SK-N-SH (cell line): ENCODE measurements around the gene CLCN2. TPM values are rescaled to one million over a fixed set of nuclear protein-coding genes. Genes with fewer than 3 reads are reported as not detected.

Source experiments
- CTCF ChIA-PET: fragments of 300-600, 350-600 bp; formaldehyde crosslinking; extraction: SDS; loops from one replicate; lab custom pipeline; 2021; lab: Yijun Ruan, JAX
- POLR2A ChIA-PET: fragments of 350-600 bp; sonication (Branson Sonifier 250); formaldehyde crosslinking; extraction: SDS; loops from one replicate; lab custom pipeline; 2020; ENCODE audit warnings: antibody characterized with exemption, inconsistent platforms; lab: Yijun Ruan, JAX
- DNase-seq: peaks from one replicate; pipeline ENCODE4 v3.0.0; 2012
- H2AFZ ChIP-seq: fragments of 200-600 bp; sonication (generic); 2 replicates; pipeline ENCODE4 v1.8.1; 2016; ENCODE audit warnings: antibody characterized with exemption, mild to moderate bottlenecking, low read depth
- H3F3A ChIP-seq: fragments of 200-600 bp; sonication (generic); replicated peaks from 2 replicates; pipeline ENCODE3; 2016; ENCODE audit warnings: antibody characterized with exemption, mild to moderate bottlenecking; ENCODE audit not compliant: insufficient read depth
- H3K27ac ChIP-seq, 2 experiments: fragments of 200-500 bp in 1 of 2; fragments of 200-600 bp in 1 of 2; sonication (Bioruptor generic) in 1 of 2; sonication (generic), shearing (Covaris generic) in 1 of 2; 2 replicates each; pipeline versions ENCODE4 v1.5.1 to v1.6.1; 2014 to 2016; ENCODE audit warnings: low read depth in 2 of 2, inconsistent platforms in 1 of 2, low read length in 1 of 2, mild to moderate bottlenecking in 1 of 2, mixed read lengths in 1 of 2
- H3K27me3 ChIP-seq: fragments of 200-600 bp; sonication (generic), shearing (Covaris generic); 2 replicates; pipeline ENCODE4 v1.6.1; 2016; ENCODE audit warnings: mixed run types; ENCODE audit not compliant: insufficient read depth
- H3K36me3 ChIP-seq, 2 experiments: fragments of 200-500 bp in 1 of 2; fragments of 200-600 bp in 1 of 2; sonication (Bioruptor generic) in 1 of 2; sonication (generic) in 1 of 2; replicated peaks in 1 of 2; 2 replicates each; pipeline versions ENCODE3 to v1.5.1; 2014 to 2016; ENCODE audit warnings: low read length in 1 of 2, mild to moderate bottlenecking in 1 of 2; ENCODE audit not compliant: insufficient read depth in 2 of 2, control insufficient read depth in 1 of 2
- H3K4me1 ChIP-seq, 2 experiments: fragments of 200-500 bp in 1 of 2; fragments of 200-600 bp in 1 of 2; sonication (Bioruptor generic) in 1 of 2; sonication (generic), shearing (Covaris generic) in 1 of 2; 2 replicates each; pipeline versions ENCODE4 v1.5.1 to v1.6.1; 2014 to 2016; ENCODE audit warnings: low read depth in 1 of 2, low read length in 1 of 2, mixed run types in 1 of 2; ENCODE audit not compliant: insufficient read depth in 2 of 2, control insufficient read depth in 1 of 2
- H3K4me2 ChIP-seq: fragments of 200-600 bp; sonication (generic), shearing (Covaris generic); 2 replicates; pipeline ENCODE4 v1.6.1; 2017; ENCODE audit warnings: mixed run types
- H3K4me3 ChIP-seq, 2 experiments: fragments of 200-500 bp in 1 of 2; fragments of 200-600 bp in 1 of 2; sonication (Bioruptor generic) in 1 of 2; sonication (generic), shearing (Covaris generic) in 1 of 2; 2 replicates each; pipeline versions ENCODE4 v1.5.1 to v1.8.1; 2014 to 2016; ENCODE audit warnings: low read depth in 2 of 2, inconsistent platforms in 1 of 2, low read length in 1 of 2, mild to moderate bottlenecking in 1 of 2, mixed read lengths in 1 of 2, moderate library complexity in 1 of 2
- H3K79me2 ChIP-seq: fragments of 200-600 bp; sonication (generic); 2 replicates; pipeline ENCODE4 v1.8.1; 2017; ENCODE audit warnings: mild to moderate bottlenecking; ENCODE audit not compliant: insufficient read depth
- H3K9ac ChIP-seq: fragments of 200-600 bp; sonication (generic); 2 replicates; pipeline ENCODE4 v1.6.1; 2017; ENCODE audit warnings: mixed run types
- H3K9me2 ChIP-seq: fragments of 200-600 bp; sonication (generic); 2 replicates; pipeline ENCODE4 v1.6.1; 2017; ENCODE audit warnings: mixed run types
- H3K9me3 ChIP-seq: fragments of 200-600 bp; sonication (generic); 2 replicates; pipeline ENCODE4 v1.6.1; 2017; ENCODE audit warnings: mixed run types, mild to moderate bottlenecking, moderate library complexity
- H4K20me1 ChIP-seq: fragments of 200-600 bp; sonication (generic); 2 replicates; pipeline ENCODE4 v1.6.1; 2017; ENCODE audit warnings: mild to moderate bottlenecking, mixed run types; ENCODE audit not compliant: insufficient read depth
- CHD2 ChIP-seq: fragments of 150-350 bp; IDR thresholded peaks from 2 replicates; pipeline ENCODE4 v1.6.1; 2018; ENCODE audit warnings: low read length; ENCODE audit not compliant: partially characterized antibody
- CTCF ChIP-seq: fragments of 200-600 bp; sonication (generic); IDR thresholded peaks from 2 replicates; pipeline ENCODE4 v1.6.1; 2017; ENCODE audit warnings: antibody characterized with exemption, mild to moderate bottlenecking, moderate library complexity
- EZH2phosphoT487 ChIP-seq: fragments of 200-600 bp; sonication (generic); IDR thresholded peaks from 2 replicates; pipeline ENCODE4 v1.6.1; 2017; ENCODE audit warnings: low read depth, mixed run types, mild to moderate bottlenecking, antibody characterized with exemption, moderate library complexity, borderline replicate concordance
- FOXM1 ChIP-seq: IDR thresholded peaks from 2 replicates; pipeline ENCODE4 v1.4.0; 2012; ENCODE audit warnings: low read depth, mild to moderate bottlenecking
- GATA2 ChIP-seq: sonication (generic); formaldehyde crosslinking; IDR thresholded peaks from 2 replicates; pipeline ENCODE4 v1.5.0; 2020; ENCODE audit warnings: mild to moderate bottlenecking, missing genetic modification reagents
- JUND ChIP-seq: IDR thresholded peaks from 2 replicates; pipeline ENCODE4 v1.4.0; 2012
- MXI1 ChIP-seq: IDR thresholded peaks from 2 replicates; pipeline ENCODE4 v1.6.1; 2012; ENCODE audit warnings: mild to moderate bottlenecking, low read depth, low read length, improper control_type of control experiment
- NRF1 ChIP-seq: IDR thresholded peaks from 2 replicates; pipeline ENCODE4 v1.6.1; 2012; ENCODE audit warnings: low read depth, mild to moderate bottlenecking, low read length
- REST ChIP-seq: IDR thresholded peaks from 2 replicates; pipeline ENCODE4 v1.6.1; 2012; ENCODE audit warnings: mild to moderate bottlenecking, low read depth, low read length, moderate library complexity
- TCF12 ChIP-seq: IDR thresholded peaks from 2 replicates; pipeline ENCODE4 v1.4.0; 2012
- ZBTB33 ChIP-seq: IDR thresholded peaks from 2 replicates; pipeline ENCODE4 v1.4.0; 2012; ENCODE audit warnings: low read depth, borderline replicate concordance
- WGBS: methylation state at CpG from one replicate; pipeline ENCODE4 v1.1.6; 2017; ENCODE audit warnings: low lambda C conversion rate; 5-methylcytosine and 5-hydroxymethylcytosine counted together
- polyA plus RNA-seq, 3 experiments: library from polyadenylated mRNA; depleted of rRNA; stranded (reverse); fragments of >200 nt; gene quantifications; 2 replicates each; pipeline ENCODE4 v1.2.3, GENCODE V29; 2012

Gene CLCN2
- polyA plus RNA-seq, 1 of the 3 experiments (the other 2 are of a cell fraction), result 9.1 TPM

- TF ChIP-seq CTCF, result no peak
These were observed 29.9 kb upstream of the CLCN2 start (continued) for GRCh38 chr3:184391266-184391665.

- no peak overlapping the region for H3K9ac ChIP-seq
- no peaks in the 10 kb centered on the region for H4K20me1 ChIP-seq
- no peaks in the 10 kb centered on the region for H3K27me3 ChIP-seq
- no peaks in the 10 kb centered on the region for H3K9me3 ChIP-seq
- DNase-seq, result no peak
- H3K79me2 ChIP-seq, result no peaks in the 10 kb centered on the region
- no peaks in the 10 kb centered on the region for H3K4me1 ChIP-seq
- H3K4me3 ChIP-seq, result no peak overlapping the region
- no peak overlapping the region for H2AFZ ChIP-seq
- H3K27ac ChIP-seq, result no peak overlapping the region
- H3K9me2 ChIP-seq, result no peaks in the 10 kb centered on the region
- H3K4me2 ChIP-seq, result no peak overlapping the region
- H3F3A ChIP-seq, result no peaks in the 10 kb centered on the region
- 77% methylated on average over 5 of the region's 5 CpGs for WGBS
- ChIA-PET CTCF (interaction anchor here (0.8 to 3.0 kb wide), 5 partner anchors 18 to 151 kb away, joined by 3 to 21 read pairs (median 3); no protein-coding TSS in a partner anchor), POLR2A (no interaction called here)
- TF ChIP-seq ZBTB33, result no peak
- TF ChIP-seq TCF12, result no peak
- no peak for TF ChIP-seq CHD2
- no peak for TF ChIP-seq JUND
- no peak for TF ChIP-seq NRF1
- no peak for TF ChIP-seq FOXM1
- TF ChIP-seq EZH2phosphoT487, result no peak
- TF ChIP-seq GATA2, result no peak
- no peak for TF ChIP-seq MXI1
- TF ChIP-seq REST, result no peak
- no peaks in the 10 kb centered on the region for H3K36me3 ChIP-seq
These were observed 28.6 kb upstream of the CLCN2 start for GRCh38 chr3:184389935-184390528.
